ENCODE results near the gene HOXB8.

The HOXB8 gene

GRCh38 chr17:48615963-48616716 is 1.0 kb upstream of the HOXB8 start:
- H3K4me3 ChIP-seq (ENCODE audit: insufficient read depth, low read depth, low read length, poor library complexity, severe bottlenecking) = no peak overlapping the region
- H3K27me3 ChIP-seq (replicated peaks; ENCODE audit: control insufficient read depth, insufficient read depth, low read length, poor library complexity, severe bottlenecking) = peaks cover 83% of the 10 kb centered on the region
- no peaks in the 10 kb centered on the region for H3K36me3 ChIP-seq (ENCODE audit: control insufficient read depth, insufficient read depth, low read length)
- DNase-seq = no peak
- no peak overlapping the region for H3K27ac ChIP-seq (ENCODE audit: insufficient read depth, low read length, poor library complexity, severe bottlenecking)
- H3K9me3 ChIP-seq (ENCODE audit: control insufficient read depth, low read length) = no peaks in the 10 kb centered on the region
- peaks cover 49% of the 10 kb centered on the region for H3K4me1 ChIP-seq (ENCODE audit: control insufficient read depth, insufficient read depth, low read length, poor library complexity, severe bottlenecking)

GRCh38 chr17:48613862-48614694 is 1.0 kb downstream of the HOXB8 start:
- Histone ChIP-seq H3K27ac (ENCODE audit: insufficient read depth, low read length, poor library complexity, severe bottlenecking) (no peak overlapping the region), H3K36me3 (ENCODE audit: control insufficient read depth, insufficient read depth, low read length) (no peaks in the 10 kb centered on the region), H3K9me3 (ENCODE audit: control insufficient read depth, low read length) (no peaks in the 10 kb centered on the region), H3K4me1 (ENCODE audit: control insufficient read depth, insufficient read depth, low read length, poor library complexity, severe bottlenecking) (peaks cover 63% of the 10 kb centered on the region), H3K27me3 (replicated peaks; ENCODE audit: control insufficient read depth, insufficient read depth, low read length, poor library complexity, severe bottlenecking) (peaks cover 84% of the 10 kb centered on the region), H3K4me3 (ENCODE audit: insufficient read depth, low read depth, low read length, poor library complexity, severe bottlenecking) (peak overlapping the region; percentile 6)
- no peak for DNase-seq

GRCh38 chr17:48612854-48613691 is 2.0 kb downstream of the HOXB8 start:
- DNase-seq = peak; percentile 31 to 44 (median 37)
- Histone ChIP-seq H3K4me3 (ENCODE audit: insufficient read depth, low read depth, low read length, poor library complexity, severe bottlenecking) (peak overlapping the region; percentile 44), H3K27ac (ENCODE audit: insufficient read depth, low read length, poor library complexity, severe bottlenecking) (no peak overlapping the region), H3K4me1 (ENCODE audit: control insufficient read depth, insufficient read depth, low read length, poor library complexity, severe bottlenecking) (peaks cover 56% of the 10 kb centered on the region), H3K36me3 (ENCODE audit: control insufficient read depth, insufficient read depth, low read length) (no peaks in the 10 kb centered on the region), H3K27me3 (replicated peaks; ENCODE audit: control insufficient read depth, insufficient read depth, low read length, poor library complexity, severe bottlenecking) (peaks cover 76% of the 10 kb centered on the region), H3K9me3 (ENCODE audit: control insufficient read depth, low read length) (no peaks in the 10 kb centered on the region)

- Histone ChIP-seq H3K4me3 (ENCODE audit: insufficient read depth, low read depth, low read length, poor library complexity, severe bottlenecking) (peak overlapping the region; percentile 44), H3K4me1 (ENCODE audit: control insufficient read depth, insufficient read depth, low read length, poor library complexity, severe bottlenecking) (peaks cover 50% of the 10 kb centered on the region), H3K27me3 (replicated peaks; ENCODE audit: control insufficient read depth, insufficient read depth, low read length, poor library complexity, severe bottlenecking) (peaks cover 70% of the 10 kb centered on the region), H3K9me3 (ENCODE audit: control insufficient read depth, low read length) (no peaks in the 10 kb centered on the region), H3K36me3 (ENCODE audit: control insufficient read depth, insufficient read depth, low read length) (no peaks in the 10 kb centered on the region), H3K27ac (ENCODE audit: insufficient read depth, low read length, poor library complexity, severe bottlenecking) (no peak overlapping the region)
- DNase-seq = no peak
Measured at GRCh38 chr17:48612456-48612853, 2.6 kb downstream of the HOXB8 start.

- H3K36me3 ChIP-seq (ENCODE audit: control insufficient read depth, insufficient read depth, low read length) = no peaks in the 10 kb centered on the region
- peak overlapping the region; percentile 60 for H3K4me3 ChIP-seq (ENCODE audit: insufficient read depth, low read depth, low read length, poor library complexity, severe bottlenecking)
- no peak overlapping the region for H3K27ac ChIP-seq (ENCODE audit: insufficient read depth, low read length, poor library complexity, severe bottlenecking)
- H3K4me1 ChIP-seq (ENCODE audit: control insufficient read depth, insufficient read depth, low read length, poor library complexity, severe bottlenecking) = peaks cover 49% of the 10 kb centered on the region
- peaks cover 70% of the 10 kb centered on the region for H3K27me3 ChIP-seq (replicated peaks; ENCODE audit: control insufficient read depth, insufficient read depth, low read length, poor library complexity, severe bottlenecking)
- no peaks in the 10 kb centered on the region for H3K9me3 ChIP-seq (ENCODE audit: control insufficient read depth, low read length)
- no peak for DNase-seq
Measured at GRCh38 chr17:48611681-48612455, 3.2 kb downstream of the HOXB8 start.

- no peak for DNase-seq
- Histone ChIP-seq H3K36me3 (ENCODE audit: control insufficient read depth, insufficient read depth, low read length) (no peaks in the 10 kb centered on the region), H3K4me3 (ENCODE audit: insufficient read depth, low read depth, low read length, poor library complexity, severe bottlenecking) (peak overlapping the region; percentile 60), H3K27me3 (replicated peaks; ENCODE audit: control insufficient read depth, insufficient read depth, low read length, poor library complexity, severe bottlenecking) (peaks cover 66% of the 10 kb centered on the region), H3K4me1 (ENCODE audit: control insufficient read depth, insufficient read depth, low read length, poor library complexity, severe bottlenecking) (peaks cover 49% of the 10 kb centered on the region), H3K9me3 (ENCODE audit: control insufficient read depth, low read length) (no peaks in the 10 kb centered on the region), H3K27ac (ENCODE audit: insufficient read depth, low read length, poor library complexity, severe bottlenecking) (no peak overlapping the region)
Measured at GRCh38 chr17:48611213-48611612, 3.9 kb downstream of the HOXB8 start.

GRCh38 chr17:48610282-48611211 is 4.5 kb downstream of the HOXB8 start, which contains the start of gene HOXB7:
Gene HOXB7 (minus strand): TSS chr17:48611017. CDS start chr17:48610918, 99 bp downstream.
- peaks cover 61% of the 10 kb centered on the region for H3K27me3 ChIP-seq (replicated peaks; ENCODE audit: control insufficient read depth, insufficient read depth, low read length, poor library complexity, severe bottlenecking)
- H3K36me3 ChIP-seq (ENCODE audit: control insufficient read depth, insufficient read depth, low read length) = no peaks in the 10 kb centered on the region
- no peak within 1 kb of the TSS for H3K27ac ChIP-seq (ENCODE audit: insufficient read depth, low read length, poor library complexity, severe bottlenecking)
- peak within 1 kb of the TSS; percentile 60 for H3K4me3 ChIP-seq (ENCODE audit: insufficient read depth, low read depth, low read length, poor library complexity, severe bottlenecking)
- H3K9me3 ChIP-seq (ENCODE audit: control insufficient read depth, low read length) = no peaks in the 10 kb centered on the region
- peak in 2 of 3 donors; percentile 29 to 57 for DNase-seq
- H3K4me1 ChIP-seq (ENCODE audit: control insufficient read depth, insufficient read depth, low read length, poor library complexity, severe bottlenecking) = peaks cover 49% of the 10 kb centered on the region

- Histone ChIP-seq H3K36me3 (ENCODE audit: control insufficient read depth, insufficient read depth, low read length) (no peaks in the 10 kb centered on the region), H3K27me3 (replicated peaks; ENCODE audit: control insufficient read depth, insufficient read depth, low read length, poor library complexity, severe bottlenecking) (peaks cover 61% of the 10 kb centered on the region), H3K9me3 (ENCODE audit: control insufficient read depth, low read length) (no peaks in the 10 kb centered on the region), H3K4me3 (ENCODE audit: insufficient read depth, low read depth, low read length, poor library complexity, severe bottlenecking) (peak overlapping the region; percentile 60), H3K4me1 (ENCODE audit: control insufficient read depth, insufficient read depth, low read length, poor library complexity, severe bottlenecking) (peaks cover 48% of the 10 kb centered on the region), H3K27ac (ENCODE audit: insufficient read depth, low read length, poor library complexity, severe bottlenecking) (no peak overlapping the region)
- no peak for DNase-seq
Measured at GRCh38 chr17:48609759-48610281, 5.3 kb downstream of the HOXB8 start.
